Measurements from ENCODE around the gene OR2AE1. TPM values are rescaled to one million over a fixed set of nuclear protein-coding genes. Genes with fewer than 3 reads are reported as not detected.
"Not testable (repeated sequence)": the region's sequence is repeated elsewhere in the genome, so short reads cannot be mapped to it uniquely, and the experiment has no call there.

OR2AE1 gene, protein sequence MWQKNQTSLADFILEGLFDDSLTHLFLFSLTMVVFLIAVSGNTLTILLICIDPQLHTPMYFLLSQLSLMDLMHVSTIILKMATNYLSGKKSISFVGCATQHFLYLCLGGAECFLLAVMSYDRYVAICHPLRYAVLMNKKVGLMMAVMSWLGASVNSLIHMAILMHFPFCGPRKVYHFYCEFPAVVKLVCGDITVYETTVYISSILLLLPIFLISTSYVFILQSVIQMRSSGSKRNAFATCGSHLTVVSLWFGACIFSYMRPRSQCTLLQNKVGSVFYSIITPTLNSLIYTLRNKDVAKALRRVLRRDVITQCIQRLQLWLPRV
- not detected for total RNA-seq

DNA sequence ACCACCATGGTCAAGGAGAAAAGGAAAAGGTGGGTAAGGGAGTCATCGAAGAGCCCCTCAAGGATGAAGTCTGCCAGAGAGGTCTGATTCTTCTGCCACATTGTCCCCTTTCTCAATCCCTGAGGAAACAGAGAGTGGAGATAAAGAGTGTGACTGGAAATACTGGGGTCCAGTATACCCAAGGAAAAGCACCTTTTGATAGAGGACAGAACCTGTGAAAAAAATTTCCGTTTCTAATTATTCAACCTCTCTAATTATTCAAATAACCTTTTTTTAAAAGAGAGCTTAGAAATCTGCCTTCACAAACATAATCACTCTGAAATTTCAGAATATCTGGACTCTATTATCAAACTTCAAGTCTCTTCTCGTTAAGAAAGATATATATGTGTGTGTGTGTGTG is at the start of gene OR2AE1:
Gene OR2AE1 (minus strand): TSS at position 101 of the 400 bp plus-strand sequence. CDS start 0 bp downstream, at position 101.
- no peak for DNase-seq

DNA sequence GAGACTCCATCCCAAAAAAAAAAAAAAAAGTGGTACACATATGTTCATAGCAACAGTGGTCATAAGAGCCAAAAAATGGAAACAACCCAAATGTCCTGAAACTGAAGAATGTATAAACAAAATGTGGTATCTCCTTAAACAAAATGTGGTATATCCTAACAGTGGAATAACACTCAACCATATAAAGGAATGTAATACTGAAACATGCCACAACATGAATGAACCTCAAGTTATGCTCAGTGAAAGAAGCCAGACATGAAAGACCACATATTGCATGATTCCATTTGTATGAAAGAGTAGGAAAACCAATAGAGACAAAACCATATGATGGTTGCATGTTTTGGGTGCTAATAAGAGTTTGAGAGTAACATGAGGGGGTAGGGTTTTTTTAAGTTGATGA is 49.5 kb upstream of the OR2AE1 start:
- DNase-seq: no peak

DNA sequence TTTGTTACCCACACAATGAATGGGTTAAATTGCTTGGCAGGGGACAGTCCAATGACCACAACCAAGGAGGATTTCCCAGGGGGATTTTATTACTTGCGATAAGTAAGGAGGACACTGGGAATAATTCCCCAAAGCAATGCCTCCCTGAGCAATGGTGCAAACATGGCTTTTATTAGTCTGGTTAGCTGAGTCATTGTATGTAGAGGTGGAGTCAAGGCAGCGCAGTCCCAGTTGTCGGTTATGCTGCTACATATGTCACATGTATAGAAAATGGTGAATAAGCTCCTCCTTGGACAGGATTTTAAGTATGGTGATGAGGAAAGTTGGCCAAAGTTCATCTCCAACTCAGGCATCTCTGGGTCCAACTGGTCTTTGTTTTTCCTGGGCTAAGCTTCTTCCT is 46.4 kb upstream of the OR2AE1 start:
- no peak for DNase-seq

DNA sequence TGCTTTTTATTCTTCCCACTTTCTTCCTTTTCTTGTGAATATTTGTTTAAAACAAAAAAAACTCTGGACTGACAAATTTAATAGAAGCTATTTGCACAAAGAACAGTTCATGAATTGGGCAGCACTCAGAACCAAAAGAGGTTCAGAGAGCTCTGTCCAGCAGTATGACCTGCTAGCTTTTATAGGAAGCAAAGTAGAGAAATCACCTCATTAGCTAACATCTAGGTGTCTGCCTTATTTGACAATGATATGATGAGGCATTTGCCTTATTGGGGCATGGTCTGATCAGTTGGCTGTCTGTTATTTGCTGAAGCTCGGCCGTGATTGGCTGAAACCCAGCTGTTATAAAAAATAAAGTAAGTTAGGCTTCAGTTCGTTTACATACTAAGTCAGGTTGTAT is 43.3 kb upstream of the OR2AE1 start:
- no peak for DNase-seq

DNA sequence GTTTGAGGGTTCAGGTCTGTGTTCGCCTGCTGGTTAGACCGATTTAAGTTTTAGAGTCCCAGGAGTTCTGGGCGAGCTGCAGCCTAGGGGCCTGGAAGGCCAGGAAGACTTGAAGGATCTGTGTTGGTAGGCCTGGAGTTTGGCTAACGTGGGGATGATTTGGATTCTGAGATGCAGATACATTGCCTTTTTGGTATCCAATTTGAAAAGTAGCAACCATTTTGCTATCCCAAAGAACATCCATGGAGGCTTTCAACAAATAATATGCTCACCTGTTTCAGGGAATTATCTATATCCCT is 42.9 kb upstream of the OR2AE1 start:
- no peak for DNase-seq

DNA sequence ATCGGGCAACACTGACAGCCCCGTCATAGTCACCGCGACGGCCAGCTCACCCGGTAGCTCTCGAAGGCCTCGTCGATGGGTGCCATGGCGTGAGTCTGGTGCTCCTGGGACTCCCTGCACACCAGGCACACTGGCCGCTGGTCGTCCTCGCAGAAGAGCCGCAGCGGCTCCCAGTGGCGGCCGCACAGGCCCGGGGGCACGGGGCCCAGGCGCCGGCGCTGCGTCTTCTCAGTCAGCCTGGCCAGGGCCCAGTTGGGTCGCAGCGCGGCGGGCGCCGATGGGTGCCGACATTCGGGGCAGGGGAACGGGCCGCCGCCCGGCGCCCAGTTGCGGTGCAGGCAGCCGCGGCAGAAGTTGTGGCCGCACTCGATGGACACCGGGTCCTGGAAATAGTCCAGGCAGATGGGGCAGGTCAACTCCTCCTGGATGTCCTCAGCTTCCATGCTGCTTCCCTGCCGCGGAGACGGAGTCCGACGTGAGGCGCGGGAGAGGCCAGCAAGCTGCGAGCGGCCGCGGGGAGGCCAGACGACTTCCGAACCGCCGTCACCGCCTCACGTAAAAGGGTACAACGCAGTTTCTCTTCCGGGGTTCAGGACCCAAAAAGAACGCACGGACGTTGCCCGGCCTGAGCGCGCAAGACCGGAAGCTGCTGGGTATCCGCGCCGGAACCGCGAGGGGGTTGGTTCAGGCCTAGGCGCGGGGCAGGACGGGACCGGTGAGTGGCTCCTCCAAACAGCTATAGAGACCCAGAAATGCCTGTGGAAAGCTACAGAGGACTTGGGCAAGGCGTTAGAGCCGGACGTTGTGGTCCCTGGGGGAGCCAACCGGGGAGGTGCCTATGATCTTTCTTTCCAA is 42.4 kb upstream of the OR2AE1 start, which contains the start of gene TRIM4:
Gene TRIM4 (minus strand): TSS at position 572 of the 855 bp plus-strand sequence. CDS start 129 bp downstream, at position 443.
- DNase-seq: peak; percentile 84

DNA sequence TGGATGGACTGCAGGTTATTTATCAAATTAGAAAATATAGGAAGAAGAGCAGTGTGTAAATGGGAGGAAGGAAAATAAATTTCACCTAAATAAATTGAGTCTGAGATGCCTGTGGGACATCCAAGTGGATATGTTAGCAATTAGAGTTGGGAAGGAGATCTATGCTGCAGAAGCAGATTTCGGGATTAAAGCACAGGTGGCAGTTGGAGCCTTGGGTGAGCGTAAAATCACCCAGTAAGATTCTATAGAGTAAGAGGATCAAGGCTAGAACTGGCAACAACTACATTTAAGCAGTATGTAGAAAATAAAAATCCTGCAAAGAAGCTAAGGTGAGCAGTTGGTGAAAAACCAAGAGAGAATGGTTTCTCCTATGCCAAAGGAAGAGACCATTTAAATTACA is 34.1 kb upstream of the OR2AE1 start:
- no peak for DNase-seq

DNA sequence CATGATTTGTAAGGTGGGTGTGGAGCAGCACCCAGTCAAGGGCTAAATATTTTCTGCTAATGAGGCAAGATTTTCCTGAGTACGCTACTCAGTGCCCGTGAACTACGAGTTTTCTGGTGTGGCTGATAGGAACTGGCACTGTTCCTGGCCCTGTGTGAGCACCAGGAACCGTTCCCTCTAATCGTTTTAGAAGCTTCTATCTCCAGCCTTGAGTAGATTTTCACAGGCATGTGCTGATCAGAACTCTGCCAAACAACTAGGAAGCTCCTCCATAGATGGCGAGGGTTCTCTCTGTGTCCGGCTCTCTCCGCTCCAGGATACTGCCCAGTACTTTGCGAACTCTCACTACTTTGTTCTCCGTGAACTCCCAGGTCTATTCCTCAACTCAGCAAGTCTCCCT is 24.7 kb upstream of the OR2AE1 start:
- no peak for DNase-seq

DNA sequence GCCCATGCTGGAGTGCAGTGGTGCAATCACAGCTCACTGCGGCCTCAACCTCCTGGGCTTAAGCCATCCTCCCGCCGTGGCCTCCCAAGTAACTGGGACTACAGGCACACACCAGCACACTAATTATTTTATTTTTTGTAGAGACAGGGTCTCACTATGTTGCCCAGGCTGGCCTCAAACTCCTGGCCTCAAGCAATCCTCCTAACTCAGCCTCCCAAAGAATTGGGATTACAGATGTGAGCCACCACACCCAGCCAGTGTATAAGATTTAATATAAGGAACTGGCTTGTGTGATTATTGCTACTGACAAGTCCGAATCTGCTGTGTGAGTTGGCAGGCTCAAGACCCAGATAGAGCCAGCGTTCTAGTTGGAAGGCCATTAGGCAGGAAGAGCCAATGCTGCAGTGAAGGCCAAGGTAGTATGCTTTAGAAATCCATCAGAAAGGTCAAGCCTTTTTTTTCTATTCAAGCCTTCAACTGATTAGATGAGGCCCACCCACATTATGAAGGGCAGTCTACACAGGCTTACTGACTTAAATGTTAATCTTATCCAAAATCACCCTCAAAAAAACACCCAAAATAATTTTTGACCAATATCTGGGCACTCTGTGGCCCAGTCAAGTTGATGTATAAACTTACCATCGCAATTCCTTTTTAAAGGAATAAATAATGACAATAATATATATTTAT is 23.1 kb upstream of the OR2AE1 start:
- DNase-seq: no peak

DNA sequence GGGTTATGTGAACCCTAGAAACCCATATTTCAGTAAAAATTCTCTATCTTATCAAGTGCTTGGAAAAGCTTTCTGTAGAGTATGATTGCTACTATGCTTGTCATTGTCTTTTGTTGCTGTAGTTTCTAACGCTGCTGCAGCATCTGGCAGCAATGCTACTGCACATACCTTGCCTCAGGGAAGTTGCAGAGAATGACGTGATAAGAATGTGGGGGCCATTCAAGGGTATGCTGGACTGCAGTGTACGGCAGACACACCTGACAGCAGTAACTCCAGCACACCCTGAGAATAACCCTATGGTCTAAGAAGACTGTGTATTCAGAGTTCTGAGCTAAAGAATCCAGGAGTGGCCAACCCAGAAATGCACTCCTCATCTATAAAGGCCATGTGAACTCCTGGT is 22.0 kb upstream of the OR2AE1 start:
- no peak for DNase-seq

DNA sequence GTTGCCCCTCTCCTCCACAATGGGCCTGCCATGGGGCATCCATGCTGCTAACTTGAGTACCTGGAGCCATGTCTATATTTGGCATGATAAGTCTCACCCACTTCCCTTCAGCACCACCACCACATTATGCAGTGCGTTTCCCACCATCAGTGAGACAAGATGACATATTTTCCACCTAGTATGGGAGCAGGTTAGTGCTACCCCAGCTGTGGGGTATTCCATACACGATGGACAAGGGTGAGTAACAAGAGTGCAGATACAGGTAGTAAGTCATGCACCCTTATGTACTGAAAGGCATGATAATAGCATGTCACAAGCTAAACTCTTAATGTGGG is 21.2 kb upstream of the OR2AE1 start:
- DNase-seq: no peak

DNA sequence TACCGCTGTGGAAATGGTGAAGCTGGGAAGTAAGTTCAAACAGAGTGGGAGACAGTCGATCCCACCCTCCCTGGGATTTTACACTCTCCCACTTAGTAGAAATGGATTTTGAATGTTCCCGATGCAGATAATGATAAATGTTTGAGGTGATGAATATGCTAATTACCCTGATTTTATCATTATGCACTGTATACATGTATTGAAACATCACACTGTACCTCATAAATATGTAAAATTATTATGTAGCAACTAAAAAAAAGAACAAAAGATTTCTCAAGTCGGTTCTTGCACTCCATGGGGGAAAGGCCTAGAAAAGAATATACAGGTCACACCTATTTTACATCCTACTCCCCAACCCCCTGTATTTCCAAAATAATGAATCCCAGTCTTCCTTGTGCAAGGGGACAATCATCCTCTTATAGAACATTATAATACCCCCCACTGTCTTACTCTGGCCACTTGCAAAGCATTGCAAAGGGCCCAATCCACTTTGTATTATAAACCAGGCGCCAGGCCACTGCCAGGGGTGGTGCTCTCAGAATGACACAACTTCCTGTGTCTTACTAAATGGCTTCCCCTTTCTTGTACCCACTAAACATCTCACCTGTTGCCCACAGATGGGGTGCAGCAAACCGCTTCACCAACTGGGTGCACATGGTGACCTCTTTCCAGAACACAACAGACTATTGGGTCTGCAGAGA is 20.6 kb upstream of the OR2AE1 start:
- no peak for DNase-seq

DNA sequence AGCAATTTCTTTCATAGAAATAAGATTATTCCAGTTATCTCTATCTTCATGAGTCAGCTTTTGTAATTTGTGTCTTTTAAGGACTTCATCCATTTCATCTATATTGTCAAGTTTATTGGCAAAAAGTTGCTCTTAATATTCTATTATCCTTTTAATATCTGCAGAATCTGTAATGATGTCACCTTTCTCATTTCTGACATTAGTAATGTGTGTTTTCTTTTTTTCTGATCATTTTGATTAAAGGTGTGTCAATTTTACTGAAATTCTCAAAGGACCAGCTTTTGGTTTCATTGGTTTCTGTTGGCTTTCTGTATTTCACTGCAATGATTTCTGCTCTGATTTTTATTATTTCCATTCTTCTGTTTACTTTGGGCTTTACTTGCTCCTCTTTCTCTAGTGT is 17.9 kb upstream of the OR2AE1 start:
- DNase-seq: no peak

DNA sequence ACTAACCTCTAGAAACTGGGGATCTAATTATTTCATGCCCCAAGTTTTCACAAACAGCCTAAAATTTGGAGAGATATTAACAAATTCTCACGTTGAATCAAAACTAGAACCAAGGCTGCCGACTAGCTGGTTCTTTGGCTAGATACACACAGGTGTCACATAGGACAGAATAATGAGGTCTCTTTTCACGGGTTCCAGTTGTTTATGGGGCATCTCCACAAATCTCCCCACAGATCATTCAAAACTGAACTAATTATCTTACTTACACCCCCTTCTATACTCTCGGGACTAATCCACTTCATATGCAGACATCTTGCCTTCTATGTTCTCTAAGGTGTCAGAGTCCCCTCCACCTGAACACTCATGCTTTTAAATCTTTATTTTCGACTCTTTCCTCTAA is 16.4 kb upstream of the OR2AE1 start:
- no peak for DNase-seq

DNA sequence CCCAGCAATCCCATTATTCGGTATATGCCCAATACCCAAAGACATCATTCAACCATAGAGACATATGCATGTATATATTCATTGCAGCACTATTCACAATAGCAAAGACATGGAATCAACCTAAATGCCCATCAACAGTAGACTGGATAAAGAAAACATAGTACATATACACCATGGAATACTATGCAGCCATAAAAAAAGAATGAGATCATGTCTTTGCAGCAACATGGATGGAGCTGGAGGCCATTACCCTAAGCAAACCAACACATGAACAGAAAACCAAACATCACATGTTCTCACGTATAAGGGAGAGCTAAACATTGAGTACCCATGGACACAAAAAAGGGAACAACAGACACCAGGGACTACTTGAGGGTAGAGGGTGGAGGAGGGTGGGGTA is 13.5 kb upstream of the OR2AE1 start:
- not testable (repeated sequence) for DNase-seq

DNA sequence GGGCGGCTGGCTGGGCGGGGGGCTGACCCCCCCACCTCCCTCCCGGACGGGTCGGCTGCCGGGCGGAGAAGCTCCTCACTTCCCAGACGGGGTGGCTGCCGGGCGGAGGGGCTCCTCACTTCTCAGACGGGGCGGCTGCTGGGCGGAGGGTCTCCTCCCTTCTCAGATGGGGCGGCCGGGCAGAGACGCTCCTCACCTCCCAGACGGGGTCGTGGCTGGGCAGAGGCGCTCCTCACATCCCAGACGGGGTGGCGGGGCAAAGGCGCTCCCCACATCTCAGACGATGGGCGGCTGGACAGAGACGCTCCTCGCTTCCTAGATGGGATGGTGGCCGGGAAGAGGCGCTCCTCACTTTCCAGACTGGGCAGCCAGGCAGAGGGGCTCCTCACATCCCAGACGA is 11.5 kb upstream of the OR2AE1 start:
- DNase-seq: not testable (repeated sequence)

DNA sequence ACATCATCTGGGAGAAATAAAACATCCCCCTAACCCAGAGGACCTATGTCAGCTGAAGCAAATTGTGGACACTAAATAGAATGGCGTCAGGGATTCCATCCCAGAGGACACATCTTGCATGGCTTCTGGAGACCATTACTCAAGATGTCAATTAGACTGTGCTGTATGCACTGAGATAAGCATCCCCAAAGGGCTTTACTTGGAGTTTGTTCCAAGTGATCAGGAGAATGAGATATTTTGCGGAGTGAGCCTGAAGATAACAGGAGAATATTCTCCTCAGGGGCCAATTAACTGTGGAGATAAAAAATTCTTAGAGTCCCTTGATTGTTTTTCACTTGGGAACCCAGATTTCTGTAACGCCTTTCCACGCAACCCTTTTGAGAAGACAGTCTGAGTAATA is 4.5 kb upstream of the OR2AE1 start:
- no peak for DNase-seq

DNA sequence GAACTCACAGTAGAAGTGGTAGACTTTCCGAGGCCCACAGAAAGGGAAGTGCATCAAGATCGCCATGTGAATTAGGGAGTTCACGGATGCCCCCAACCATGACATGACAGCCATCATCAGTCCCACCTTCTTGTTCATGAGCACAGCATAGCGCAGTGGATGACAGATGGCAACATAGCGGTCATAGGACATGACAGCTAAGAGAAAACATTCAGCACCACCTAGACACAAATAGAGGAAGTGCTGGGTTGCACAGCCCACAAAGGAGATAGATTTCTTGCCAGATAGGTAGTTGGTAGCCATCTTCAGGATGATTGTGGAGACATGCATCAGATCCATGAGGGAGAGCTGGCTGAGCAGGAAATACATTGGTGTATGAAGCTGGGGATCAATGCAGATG is 342 bp downstream of the OR2AE1 start:
- DNase-seq: no peak

DNA sequence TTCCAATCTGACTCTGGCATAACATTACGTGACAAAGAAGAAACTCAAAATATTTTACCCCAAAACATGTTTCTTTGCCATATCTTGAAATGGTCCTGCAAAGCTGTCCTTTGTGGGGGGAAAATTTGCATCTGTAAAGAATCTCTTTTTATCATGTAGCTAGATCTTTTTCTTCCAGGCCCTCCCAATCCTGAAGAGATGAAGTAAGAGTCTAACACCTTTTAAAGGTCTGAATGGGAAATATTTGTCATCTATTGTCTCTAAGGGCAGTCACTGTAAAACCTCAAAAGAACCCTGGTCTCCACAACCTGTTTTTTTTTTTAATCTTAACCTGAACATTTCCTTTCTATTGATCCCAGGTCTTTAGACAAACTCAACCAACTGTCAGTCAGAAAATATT is 8.6 kb downstream of the OR2AE1 start:
- no peak for DNase-seq

DNA sequence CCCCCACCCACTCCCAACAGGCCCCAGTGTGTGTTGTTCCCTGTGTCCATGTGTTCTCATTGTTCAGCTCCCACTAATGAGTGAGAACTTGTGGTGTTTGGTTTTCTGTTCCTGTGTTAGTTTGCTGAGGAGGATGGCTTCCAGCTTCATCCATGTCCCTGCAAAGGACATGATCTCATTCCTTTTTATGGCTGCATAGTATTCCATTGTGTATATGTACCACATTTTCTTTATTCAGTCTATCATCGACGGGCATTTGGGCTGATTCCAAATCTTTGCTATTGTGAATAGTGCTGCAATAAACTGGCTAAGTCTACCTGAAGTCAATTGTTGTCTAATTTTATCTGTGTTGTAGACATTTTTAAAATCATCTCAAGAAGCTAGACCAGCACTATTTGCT is 9.4 kb downstream of the OR2AE1 start:
- DNase-seq: not testable (repeated sequence)

DNA sequence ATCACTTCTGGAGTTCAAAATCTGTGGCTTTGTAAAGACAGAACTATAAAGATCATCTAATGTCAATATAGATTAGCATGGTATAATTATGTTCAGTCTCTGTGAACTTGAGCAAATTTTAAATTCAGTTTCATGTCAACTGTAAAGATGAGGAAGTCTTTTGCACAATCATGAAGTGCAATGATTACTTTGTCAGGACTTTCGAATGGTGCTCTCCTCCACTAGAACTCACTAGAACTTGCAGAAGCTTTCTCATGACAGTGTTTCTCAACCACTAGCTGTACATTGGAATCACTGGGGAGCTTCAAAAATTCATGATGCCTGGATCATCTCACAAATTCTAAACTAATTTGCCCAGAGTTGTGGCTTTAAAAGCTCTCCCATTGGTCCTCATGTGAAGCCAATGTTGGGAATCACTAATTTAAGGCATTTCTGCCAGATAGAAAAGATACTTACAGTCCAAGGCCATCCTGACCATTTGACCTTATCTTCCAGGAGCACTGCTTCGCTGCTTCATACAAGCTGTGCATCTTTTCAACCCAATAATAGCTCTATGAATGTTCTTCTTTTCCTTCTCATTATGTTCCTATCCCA is 12.9 kb downstream of the OR2AE1 start:
- no peak for DNase-seq

All from skin of body (tissue), 2 donors.